Thyroid gland (tissue), 4 donors: ENCODE data around the gene CYP26B1.

Source experiments
- POLR2A ChIP-seq, 2 donors: fragments of 450-650 bp; IDR thresholded peaks; one replicate each; pipeline ENCODE4 v1.6.1; 2017; ENCODE audit warnings: antibody characterized with exemption in 2 of 2, mild to moderate bottlenecking in 2 of 2, moderate library complexity in 1 of 2
- TF ChIP-seq, protein P1 (sequence below), 6 experiments: fragments of 200-600 bp in 3 of 6; fragments of 450-650 bp in 3 of 6; sonication (generic) in 3 of 6; IDR thresholded peaks; one replicate each; pipeline ENCODE4 v1.5.1; 2016 to 2019; ENCODE audit warnings: antibody characterized with exemption in 6 of 6, mild to moderate bottlenecking in 2 of 6, inconsistent platforms in 1 of 6, moderate library complexity in 1 of 6

DNA sequence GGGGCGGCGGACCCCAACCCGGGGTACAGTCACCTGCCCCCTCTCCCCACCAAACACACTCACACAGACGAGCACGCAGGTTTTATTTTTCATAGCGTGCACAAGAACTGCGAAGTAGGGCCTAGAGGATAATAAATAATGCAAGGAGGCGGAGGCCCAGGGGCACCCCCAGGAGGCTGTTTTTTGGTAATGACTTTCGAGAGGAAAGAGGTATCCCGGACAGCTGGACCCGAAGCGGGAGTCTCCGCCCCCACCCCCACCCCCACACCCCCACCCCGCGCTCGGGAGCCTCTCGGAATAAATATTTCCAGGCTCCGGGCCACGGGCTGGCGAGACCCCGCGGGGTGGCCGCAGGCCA lies 3.4 kb downstream of the CYP26B1 start:
- TF ChIP-seq POLR2A (IDR thresholded peaks at IDR 0.05): no peak
- TF ChIP-seq, protein P1, sequence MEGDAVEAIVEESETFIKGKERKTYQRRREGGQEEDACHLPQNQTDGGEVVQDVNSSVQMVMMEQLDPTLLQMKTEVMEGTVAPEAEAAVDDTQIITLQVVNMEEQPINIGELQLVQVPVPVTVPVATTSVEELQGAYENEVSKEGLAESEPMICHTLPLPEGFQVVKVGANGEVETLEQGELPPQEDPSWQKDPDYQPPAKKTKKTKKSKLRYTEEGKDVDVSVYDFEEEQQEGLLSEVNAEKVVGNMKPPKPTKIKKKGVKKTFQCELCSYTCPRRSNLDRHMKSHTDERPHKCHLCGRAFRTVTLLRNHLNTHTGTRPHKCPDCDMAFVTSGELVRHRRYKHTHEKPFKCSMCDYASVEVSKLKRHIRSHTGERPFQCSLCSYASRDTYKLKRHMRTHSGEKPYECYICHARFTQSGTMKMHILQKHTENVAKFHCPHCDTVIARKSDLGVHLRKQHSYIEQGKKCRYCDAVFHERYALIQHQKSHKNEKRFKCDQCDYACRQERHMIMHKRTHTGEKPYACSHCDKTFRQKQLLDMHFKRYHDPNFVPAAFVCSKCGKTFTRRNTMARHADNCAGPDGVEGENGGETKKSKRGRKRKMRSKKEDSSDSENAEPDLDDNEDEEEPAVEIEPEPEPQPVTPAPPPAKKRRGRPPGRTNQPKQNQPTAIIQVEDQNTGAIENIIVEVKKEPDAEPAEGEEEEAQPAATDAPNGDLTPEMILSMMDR (IDR thresholded peaks at IDR 0.05): no peak
